Measurements from ENCODE around the gene PRKN. TPM values are rescaled to one million over a fixed set of nuclear protein-coding genes. Genes with fewer than 3 reads are reported as not detected.

The PRKN gene
- total RNA-seq = 1.2 and 1.6 TPM in 2 replicates

DNA sequence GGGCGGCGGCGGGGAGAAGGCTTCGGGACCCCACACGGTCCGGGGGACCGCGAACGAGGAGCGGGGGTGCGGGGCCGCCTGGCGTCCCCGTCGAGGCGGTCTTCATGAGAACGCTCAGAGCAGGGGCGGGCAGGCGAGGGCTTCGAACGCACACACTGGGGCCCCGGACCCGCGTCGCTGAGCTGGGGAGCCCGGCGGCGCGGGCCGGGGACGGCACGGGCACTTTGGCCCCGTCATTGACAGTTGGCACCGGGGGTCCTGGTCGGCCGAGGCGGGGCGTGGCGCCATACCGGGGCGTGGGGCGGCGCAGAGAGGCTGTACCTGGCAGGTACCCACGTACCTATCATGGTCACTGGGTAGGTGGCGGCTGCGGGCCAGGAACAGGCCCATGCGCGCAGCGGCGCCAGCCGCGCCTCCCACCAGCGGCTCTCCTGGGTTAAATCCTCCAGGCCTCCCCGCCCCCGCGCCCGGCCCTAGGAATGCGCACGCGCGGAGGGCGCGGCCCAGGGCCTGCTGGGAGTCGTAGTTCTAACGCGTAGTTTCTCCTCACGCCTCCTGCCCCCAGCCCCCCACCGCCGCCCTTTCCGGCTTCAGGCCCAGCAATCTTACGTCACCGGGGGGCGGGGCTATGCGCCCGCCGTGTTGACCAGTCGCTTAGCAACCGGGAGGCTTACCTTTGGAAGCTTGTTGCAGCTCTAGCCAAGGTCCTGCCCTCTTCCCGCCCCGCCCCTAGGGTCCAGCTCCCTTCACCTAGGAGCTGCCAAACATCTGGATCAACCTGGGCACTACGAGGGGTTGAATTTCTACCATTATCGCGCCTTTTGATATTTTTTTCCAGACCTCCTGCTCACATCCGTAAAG is at the start of gene PRKN, which contains the start of gene PACRG:
Gene PRKN (minus strand): TSS at position 445 of the 861 bp plus-strand sequence.
Gene PACRG (plus strand): TSS at position 653 of the 861 bp plus-strand sequence.
- Histone ChIP-seq H3K27me3 (ENCODE audit: control insufficient read depth, insufficient read depth, low read length) (no peaks in the 10 kb centered on the region), H3K36me3 (ENCODE audit: control insufficient read depth, insufficient read depth, low read length) (no peaks in the 10 kb centered on the region), H3K4me3 (ENCODE audit: low read depth, low read length) (peak within 1 kb of the TSS; percentile 78)
- TF ChIP-seq, protein P1, sequence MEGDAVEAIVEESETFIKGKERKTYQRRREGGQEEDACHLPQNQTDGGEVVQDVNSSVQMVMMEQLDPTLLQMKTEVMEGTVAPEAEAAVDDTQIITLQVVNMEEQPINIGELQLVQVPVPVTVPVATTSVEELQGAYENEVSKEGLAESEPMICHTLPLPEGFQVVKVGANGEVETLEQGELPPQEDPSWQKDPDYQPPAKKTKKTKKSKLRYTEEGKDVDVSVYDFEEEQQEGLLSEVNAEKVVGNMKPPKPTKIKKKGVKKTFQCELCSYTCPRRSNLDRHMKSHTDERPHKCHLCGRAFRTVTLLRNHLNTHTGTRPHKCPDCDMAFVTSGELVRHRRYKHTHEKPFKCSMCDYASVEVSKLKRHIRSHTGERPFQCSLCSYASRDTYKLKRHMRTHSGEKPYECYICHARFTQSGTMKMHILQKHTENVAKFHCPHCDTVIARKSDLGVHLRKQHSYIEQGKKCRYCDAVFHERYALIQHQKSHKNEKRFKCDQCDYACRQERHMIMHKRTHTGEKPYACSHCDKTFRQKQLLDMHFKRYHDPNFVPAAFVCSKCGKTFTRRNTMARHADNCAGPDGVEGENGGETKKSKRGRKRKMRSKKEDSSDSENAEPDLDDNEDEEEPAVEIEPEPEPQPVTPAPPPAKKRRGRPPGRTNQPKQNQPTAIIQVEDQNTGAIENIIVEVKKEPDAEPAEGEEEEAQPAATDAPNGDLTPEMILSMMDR (IDR thresholded peaks at IDR 0.05; ENCODE audit: insufficient read depth, low read length, poor library complexity, severe bottlenecking) = no peak
- DNase-seq (ENCODE audit: low read depth) = peak; percentile 94

DNA sequence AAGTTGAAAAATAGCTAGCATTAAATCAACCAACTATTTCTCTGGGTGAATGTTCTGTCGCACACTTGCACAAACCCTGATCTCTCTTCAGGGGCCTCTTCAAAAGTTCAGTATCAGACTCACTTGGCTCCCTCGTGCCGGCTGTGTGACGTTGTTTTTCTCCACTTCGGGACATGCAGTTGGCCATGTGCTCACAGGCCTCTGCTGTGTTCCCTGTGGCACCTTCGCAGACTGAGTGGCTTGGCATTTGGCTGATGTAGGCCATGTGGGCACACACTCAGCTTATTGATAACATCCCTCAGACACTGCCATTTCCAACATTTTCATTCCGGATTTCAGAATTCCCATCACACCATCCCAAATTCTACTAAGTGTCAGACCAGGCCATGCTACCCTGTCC is 49.5 kb upstream of the PRKN start:
- no peaks in the 10 kb centered on the region for H3K36me3 ChIP-seq (ENCODE audit: control insufficient read depth, insufficient read depth, low read length)
- TF ChIP-seq, protein P1 (IDR thresholded peaks at IDR 0.05; ENCODE audit: insufficient read depth, low read length, poor library complexity, severe bottlenecking) = no peak
- no peak for DNase-seq (ENCODE audit: low read depth)
- no peak overlapping the region for H3K4me3 ChIP-seq (ENCODE audit: low read depth, low read length)
- H3K27me3 ChIP-seq (ENCODE audit: control insufficient read depth, insufficient read depth, low read length) = no peaks in the 10 kb centered on the region

DNA sequence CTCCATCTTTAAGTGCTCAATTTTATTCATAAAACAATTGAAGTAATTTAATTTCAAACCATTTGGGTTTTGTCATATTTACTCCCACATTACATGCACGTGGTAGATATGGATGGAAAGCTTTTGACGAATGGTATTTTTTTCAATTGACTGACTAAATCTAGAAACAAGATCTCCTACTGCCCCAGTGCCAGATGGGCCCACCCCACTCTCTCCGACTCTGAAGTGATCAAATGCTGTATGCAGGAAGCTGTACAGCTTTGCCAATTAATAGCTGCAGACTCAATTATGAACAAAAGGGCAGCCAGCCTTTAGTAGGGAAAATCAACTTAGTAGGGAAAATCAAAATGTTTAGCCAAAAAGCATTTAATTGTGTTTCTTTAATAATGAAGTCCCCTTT is 46.4 kb upstream of the PRKN start:
- H3K27me3 ChIP-seq (ENCODE audit: control insufficient read depth, insufficient read depth, low read length) = no peaks in the 10 kb centered on the region
- DNase-seq (ENCODE audit: low read depth) = no peak
- H3K4me3 ChIP-seq (ENCODE audit: low read depth, low read length) = no peak overlapping the region
- TF ChIP-seq, protein P1 (IDR thresholded peaks at IDR 0.05; ENCODE audit: insufficient read depth, low read length, poor library complexity, severe bottlenecking) = no peak
- H3K36me3 ChIP-seq (ENCODE audit: control insufficient read depth, insufficient read depth, low read length) = no peaks in the 10 kb centered on the region

DNA sequence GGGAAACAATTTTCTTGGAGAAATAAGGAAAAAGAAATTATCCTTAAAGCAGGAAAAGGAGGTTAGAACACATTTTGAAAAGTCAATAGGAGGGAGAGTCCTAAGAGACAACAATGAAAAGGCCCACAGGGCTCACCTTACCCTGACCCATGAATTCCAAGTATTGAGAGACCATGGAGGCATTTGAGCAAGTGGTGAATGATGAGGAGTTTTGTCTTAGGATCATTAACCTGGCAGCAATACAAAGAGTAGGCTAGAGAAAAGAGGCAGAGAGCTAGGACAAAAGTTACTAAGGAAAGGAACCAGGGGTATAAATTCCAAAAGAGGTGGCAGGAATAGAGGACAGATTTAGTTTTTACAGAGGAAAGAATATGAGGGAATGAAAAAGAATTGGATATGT is 44.9 kb upstream of the PRKN start:
- Histone ChIP-seq H3K4me3 (ENCODE audit: low read depth, low read length) (no peak overlapping the region), H3K27me3 (ENCODE audit: control insufficient read depth, insufficient read depth, low read length) (no peaks in the 10 kb centered on the region), H3K36me3 (ENCODE audit: control insufficient read depth, insufficient read depth, low read length) (no peaks in the 10 kb centered on the region)
- no peak for DNase-seq (ENCODE audit: low read depth)
- TF ChIP-seq, protein P1 (IDR thresholded peaks at IDR 0.05; ENCODE audit: insufficient read depth, low read length, poor library complexity, severe bottlenecking) = no peak

DNA sequence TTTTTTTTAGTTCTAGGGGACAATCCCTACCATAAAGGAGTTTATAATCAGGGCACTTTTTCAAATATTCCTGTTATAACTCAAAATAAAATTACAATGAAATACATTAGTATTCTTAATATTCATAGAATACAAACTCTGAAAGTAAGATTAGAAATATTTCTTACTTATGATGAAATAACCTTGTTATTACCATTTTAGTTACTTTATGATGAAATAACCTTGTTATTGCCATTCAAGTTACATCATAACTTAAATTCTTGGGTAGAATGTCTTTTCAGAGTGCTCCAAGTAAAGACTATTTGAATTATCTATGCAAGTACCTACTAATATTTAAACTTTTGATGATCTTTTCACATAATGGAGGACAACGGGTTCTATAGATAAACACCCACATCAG is 43.4 kb upstream of the PRKN start:
- Histone ChIP-seq H3K36me3 (ENCODE audit: control insufficient read depth, insufficient read depth, low read length) (no peaks in the 10 kb centered on the region), H3K4me3 (ENCODE audit: low read depth, low read length) (no peak overlapping the region), H3K27me3 (ENCODE audit: control insufficient read depth, insufficient read depth, low read length) (no peaks in the 10 kb centered on the region)
- TF ChIP-seq, protein P1 (IDR thresholded peaks at IDR 0.05; ENCODE audit: insufficient read depth, low read length, poor library complexity, severe bottlenecking) = no peak
- no peak for DNase-seq (ENCODE audit: low read depth)

All from kidney epithelial cell (primary cell).